Activated T-cell treated with anti-CD3 and anti-CD28 coated beads, Interleukin-2, amount 50 U/mL, for 72 hours (primary cell): Measurements from ENCODE around the gene GPSM1. TPM values are rescaled to one million over a fixed set of nuclear protein-coding genes. Genes with fewer than 3 reads are reported as not detected.

Experiments
- ATAC-seq, 2 donors: fragments of 150-1000 bp; cut with Tn5 transposase; replicated peaks in 1 of 2; 2 replicates each; pipeline ENCODE4 v1.10.0; 2021; ENCODE audit warnings: moderate library complexity in 2 of 2, mild to moderate bottlenecking in 1 of 2
- DNase-seq, 2 donors: peaks; one replicate each; pipeline ENCODE4 v3.0.0; 2021 to 2022; ENCODE audit warnings: mixed read lengths in 1 of 2
- H3K27ac Mint-ChIP-seq: one replicate; pipeline ENCODE4 v1.8.0; 2022; ENCODE audit warnings: mild to moderate bottlenecking, moderate library complexity, mixed read lengths
- H3K27me3 Mint-ChIP-seq: one replicate; pipeline ENCODE4 v1.8.0; 2022; ENCODE audit warnings: low read depth, mixed read lengths
- H3K36me3 Mint-ChIP-seq, 2 donors: one replicate each; pipeline ENCODE4 v1.8.0; 2022; ENCODE audit warnings: mixed read lengths in 2 of 2, mild to moderate bottlenecking in 1 of 2; ENCODE audit not compliant: insufficient read depth in 2 of 2
- H3K4me1 Mint-ChIP-seq: one replicate; pipeline ENCODE4 v1.8.0; 2022; ENCODE audit warnings: low read depth, mixed read lengths
- H3K4me3 Mint-ChIP-seq, 2 donors: one replicate each; pipeline ENCODE4 v1.8.0; 2022; ENCODE audit warnings: mild to moderate bottlenecking in 2 of 2, mixed read lengths in 2 of 2, moderate library complexity in 2 of 2
- H3K9me3 Mint-ChIP-seq, 2 donors: one replicate each; pipeline ENCODE4 v1.8.0; 2022; ENCODE audit warnings: mixed read lengths in 2 of 2
- total RNA-seq, 2 donors: library from RNA; stranded (reverse); gene quantifications; one replicate each; pipeline ENCODE4 v1.2.3, GENCODE V29; 2022

GPSM1 gene
- total RNA-seq, 2 donors from 2014 or later = 11.6 to 12.3 TPM

- no peaks in the 10 kb centered on the region for H3K4me1 Mint-ChIP-seq
- H3K9me3 Mint-ChIP-seq = no peaks in the 10 kb centered on the region
- H3K27ac Mint-ChIP-seq = no peak overlapping the region
- no peak overlapping the region for H3K4me3 Mint-ChIP-seq
- DNase-seq (no peak), ATAC-seq (no peak)
- peaks cover 9 to 25% of the 10 kb centered on the region in 2 donors for H3K36me3 Mint-ChIP-seq
- no peaks in the 10 kb centered on the region for H3K27me3 Mint-ChIP-seq
Observed at GRCh38 chr9:136392538-136393449, 65.5 kb downstream of the GPSM1 start.

GRCh38 chr9:136393531-136393930 lies 66.2 kb downstream of the GPSM1 start:
- Mint-ChIP-seq H3K27me3 (no peaks in the 10 kb centered on the region), H3K36me3 (peaks cover 9 to 21% of the 10 kb centered on the region in 2 donors)

GRCh38 chr9:136394312-136395019 lies 67.1 kb downstream of the GPSM1 start:
- H3K9me3 Mint-ChIP-seq = no peaks in the 10 kb centered on the region
- H3K4me3 Mint-ChIP-seq = no peak overlapping the region
- no peak overlapping the region for H3K27ac Mint-ChIP-seq
- H3K4me1 Mint-ChIP-seq = peaks cover 12% of the 10 kb centered on the region
- H3K36me3 Mint-ChIP-seq = peaks cover 9 to 21% of the 10 kb centered on the region in 2 donors
- no peaks in the 10 kb centered on the region for H3K27me3 Mint-ChIP-seq
- ATAC-seq (no peak), DNase-seq (no peak)

More at GRCh38 chr9:136393531-136393930, 66.2 kb downstream of the GPSM1 start:
- DNase-seq (no peak), ATAC-seq (no peak)
- no peaks in the 10 kb centered on the region for H3K9me3 Mint-ChIP-seq
- peaks cover 3% of the 10 kb centered on the region for H3K4me1 Mint-ChIP-seq
- no peak overlapping the region for H3K27ac Mint-ChIP-seq
- H3K4me3 Mint-ChIP-seq = no peak overlapping the region

DNA sequence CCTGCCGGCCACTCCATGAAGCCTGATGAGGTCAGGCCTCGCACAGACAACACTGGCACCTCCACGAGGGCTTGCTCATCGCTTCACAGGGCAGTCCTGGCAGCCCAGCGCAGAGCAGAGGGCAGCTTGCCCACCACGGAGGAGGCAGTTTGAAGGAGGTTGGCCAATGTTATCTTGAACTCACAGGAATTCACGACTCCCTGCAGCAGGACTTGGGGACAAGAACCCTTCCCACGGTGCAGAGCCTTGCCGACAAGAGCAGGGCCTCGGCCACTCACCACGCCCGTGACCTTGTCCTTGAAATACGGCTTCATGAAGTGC lies 67.6 kb downstream of the GPSM1 start:
- Mint-ChIP-seq H3K9me3 (no peaks in the 10 kb centered on the region), H3K4me3 (no peak overlapping the region), H3K36me3 (peaks cover 7 to 17% of the 10 kb centered on the region in 2 donors), H3K27me3 (no peaks in the 10 kb centered on the region), H3K4me1 (peaks cover 12% of the 10 kb centered on the region), H3K27ac (no peak overlapping the region)
- DNase-seq (no peak), ATAC-seq (no peak)

DNA sequence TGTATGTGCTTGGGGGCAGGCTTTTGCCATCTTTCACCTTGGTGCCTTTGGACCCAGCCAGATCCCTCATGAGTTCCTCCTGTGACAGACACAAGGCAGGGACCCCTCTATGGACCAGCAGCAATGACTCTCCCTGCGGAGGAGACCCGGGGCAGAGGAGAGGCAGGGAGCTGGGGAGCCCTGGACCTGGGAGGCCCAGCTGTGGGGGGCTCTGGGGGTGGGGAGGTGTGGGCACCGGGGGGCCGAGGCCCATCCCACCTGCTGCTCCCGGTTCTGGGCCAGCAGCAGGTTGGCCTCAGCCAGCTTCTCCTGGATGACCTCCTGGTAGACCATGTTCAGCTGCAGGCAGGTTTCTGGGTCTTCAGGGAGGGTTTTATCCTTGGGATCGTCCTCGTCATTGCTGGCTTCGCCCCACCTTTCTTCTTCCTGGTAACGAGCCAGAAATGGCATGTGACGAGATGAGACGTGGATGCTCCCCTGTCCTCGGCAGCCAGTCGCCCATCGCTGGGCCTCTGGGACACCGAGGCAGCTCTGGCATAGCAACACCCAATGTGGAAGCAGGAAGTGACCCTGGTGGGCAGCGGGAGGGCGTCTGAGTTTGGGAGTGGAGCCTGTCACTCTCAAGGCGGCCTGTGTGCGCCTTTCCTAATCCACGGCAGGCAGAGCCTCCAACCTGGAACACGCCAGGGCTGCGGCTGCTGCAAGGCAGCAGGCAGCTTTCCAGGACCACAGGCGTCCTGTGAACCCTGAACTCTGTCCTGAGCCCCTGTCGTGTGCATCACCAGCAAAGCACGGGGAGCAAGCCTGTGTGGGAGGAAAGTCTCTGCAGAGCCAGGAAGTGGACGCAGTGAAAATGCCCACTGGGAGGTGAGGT lies 68.2 kb downstream of the GPSM1 start:
- Mint-ChIP-seq H3K27me3 (no peaks in the 10 kb centered on the region), H3K4me1 (peaks cover 15% of the 10 kb centered on the region), H3K36me3 (peaks cover 7 to 13% of the 10 kb centered on the region in 2 donors), H3K27ac (no peak overlapping the region), H3K9me3 (no peaks in the 10 kb centered on the region), H3K4me3 (no peak overlapping the region)
- DNase-seq = no peak
- ATAC-seq = no peak

DNA sequence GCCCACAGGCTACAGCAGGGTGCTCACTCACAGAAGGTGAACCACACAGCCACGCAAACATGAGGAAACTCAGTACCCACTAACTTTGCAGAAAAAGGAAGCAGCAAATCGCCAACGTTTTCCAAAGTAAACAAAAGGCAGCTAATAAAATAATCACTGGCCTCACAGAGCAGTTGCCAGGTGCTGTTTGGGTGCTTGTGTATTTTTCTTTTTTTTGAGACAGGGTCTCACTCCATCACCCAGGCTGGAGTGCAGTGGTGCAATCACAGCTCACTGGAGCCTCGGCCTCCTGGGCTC lies 68.8 kb downstream of the GPSM1 start:
- DNase-seq (no peak), ATAC-seq (no peak)
- Mint-ChIP-seq H3K27ac (no peak overlapping the region), H3K4me1 (peaks cover 20% of the 10 kb centered on the region), H3K36me3 (peaks cover 6 to 13% of the 10 kb centered on the region in 2 donors), H3K9me3 (no peaks in the 10 kb centered on the region), H3K27me3 (no peaks in the 10 kb centered on the region), H3K4me3 (no peak overlapping the region)

DNA sequence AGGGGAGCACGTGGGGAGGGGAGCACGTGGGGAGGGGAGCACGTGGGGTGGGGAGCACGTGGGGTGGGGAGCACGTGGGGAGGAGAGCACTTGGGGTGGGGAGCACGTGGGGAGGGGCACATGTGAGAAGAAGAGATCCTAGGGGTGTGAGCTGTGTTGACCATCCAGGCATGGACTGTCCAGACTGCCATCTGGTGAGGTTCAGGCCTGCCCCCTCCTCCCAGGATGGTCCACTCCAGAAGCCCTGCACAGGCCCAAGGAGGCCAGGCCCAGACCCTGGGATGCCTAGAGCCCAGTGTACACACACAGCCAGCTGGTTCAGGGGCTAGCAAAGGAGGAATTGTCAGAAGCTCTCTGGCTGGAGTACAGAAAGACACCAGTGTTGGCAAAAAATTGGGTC lies 70.3 kb downstream of the GPSM1 start:
- Mint-ChIP-seq H3K27ac (no peak overlapping the region), H3K9me3 (no peaks in the 10 kb centered on the region), H3K4me3 (no peak overlapping the region), H3K27me3 (no peaks in the 10 kb centered on the region), H3K36me3 (peaks cover 4 to 11% of the 10 kb centered on the region in 2 donors), H3K4me1 (peaks cover 29% of the 10 kb centered on the region)
- ATAC-seq = no peak
- no peak for DNase-seq

DNA sequence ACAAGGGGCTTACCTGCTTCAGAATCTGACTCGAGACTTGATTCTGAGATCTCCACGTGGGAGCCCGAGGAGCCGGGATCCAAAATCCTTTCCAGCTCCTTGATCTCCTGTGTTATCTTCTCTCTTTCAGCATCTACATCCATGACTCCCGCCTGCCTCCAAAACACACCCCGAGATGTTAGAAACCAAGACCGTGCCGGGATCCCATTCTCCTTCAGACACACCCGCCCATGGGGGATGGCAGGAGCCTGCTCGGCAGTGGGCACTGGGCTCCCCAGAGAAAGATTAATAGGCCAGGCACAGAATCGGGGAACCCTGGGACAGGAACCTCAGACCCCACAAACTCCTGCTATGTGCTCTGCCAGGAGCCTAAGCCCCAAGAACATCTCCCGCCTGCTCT lies 70.9 kb downstream of the GPSM1 start:
- DNase-seq (no peak), ATAC-seq (no peak)
- Mint-ChIP-seq H3K9me3 (no peaks in the 10 kb centered on the region), H3K27ac (no peak overlapping the region), H3K36me3 (peaks cover 4 to 13% of the 10 kb centered on the region in 2 donors), H3K27me3 (no peaks in the 10 kb centered on the region), H3K4me1 (peaks cover 32% of the 10 kb centered on the region), H3K4me3 (peak overlapping the region; percentile 90 to 93)

- H3K27ac Mint-ChIP-seq = peak overlapping the region; percentile 74
- H3K4me1 Mint-ChIP-seq = peaks cover 43% of the 10 kb centered on the region
- no peaks in the 10 kb centered on the region for H3K27me3 Mint-ChIP-seq
- no peaks in the 10 kb centered on the region for H3K9me3 Mint-ChIP-seq
- ATAC-seq = peak; percentile 35 to 42
- peak; percentile 53 to 60 for DNase-seq
- H3K4me3 Mint-ChIP-seq = peak overlapping the region; percentile 90 to 93
- peaks cover 4 to 13% of the 10 kb centered on the region in 2 donors for H3K36me3 Mint-ChIP-seq
Observed at GRCh38 chr9:136399176-136400037, 72.1 kb downstream of the GPSM1 start.

GRCh38 chr9:136400038-136400834 lies 72.9 kb downstream of the GPSM1 start, which contains the start of gene SNAPC4:
SNAPC4 (minus strand) TSS chr9:136400170; CDS start chr9:136398428, 1,742 bp downstream.
- H3K27me3 Mint-ChIP-seq = no peaks in the 10 kb centered on the region
- H3K4me3 Mint-ChIP-seq = peak within 1 kb of the TSS; percentile 90 to 93
- peaks cover 4 to 12% of the 10 kb centered on the region in 2 donors for H3K36me3 Mint-ChIP-seq
- ATAC-seq (peak; percentile 78), DNase-seq (peak; percentile 89 to 95)
- H3K9me3 Mint-ChIP-seq = no peaks in the 10 kb centered on the region
- peaks cover 51% of the 10 kb centered on the region for H3K4me1 Mint-ChIP-seq
- H3K27ac Mint-ChIP-seq = peak within 1 kb of the TSS; percentile 74

DNA sequence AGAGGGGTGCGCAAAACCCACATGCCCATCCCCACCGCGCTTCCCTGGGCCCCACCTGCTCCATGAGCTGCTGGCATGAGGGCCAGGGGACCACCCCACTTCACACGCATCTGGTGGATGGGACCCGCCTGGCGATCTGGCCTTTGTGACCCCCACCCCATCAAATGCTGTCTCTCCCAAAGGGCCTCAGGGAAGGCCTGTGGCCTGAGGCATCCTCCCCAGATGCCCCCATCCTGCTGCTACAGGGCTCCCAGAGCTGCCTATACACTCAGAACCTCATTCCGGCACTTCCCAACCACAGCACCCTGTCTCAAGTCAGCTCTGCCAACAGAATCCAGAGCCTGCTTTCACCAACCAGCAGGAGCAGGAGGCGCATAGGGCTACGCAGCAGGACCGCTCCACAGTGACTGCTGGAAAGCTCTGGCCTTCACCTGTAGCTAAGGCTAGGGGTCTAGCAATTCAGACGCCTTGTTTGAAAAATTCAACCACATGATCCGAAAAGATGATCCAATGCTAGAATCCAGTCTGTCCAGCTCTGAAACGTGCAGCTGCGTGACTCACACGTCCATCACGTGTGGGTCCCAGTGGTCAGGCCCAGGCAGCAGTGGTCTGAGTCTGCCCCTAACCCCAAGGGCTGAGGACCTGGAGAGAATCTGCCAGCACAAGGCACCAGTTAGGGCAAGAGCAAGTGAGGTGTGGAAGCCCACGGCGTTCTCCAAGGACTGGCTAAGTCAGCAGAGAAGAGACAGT lies 74.0 kb downstream of the GPSM1 start:
- no peak for DNase-seq
- Mint-ChIP-seq H3K4me3 (peak overlapping the region; percentile 34 to 35), H3K36me3 (peaks cover 3 to 13% of the 10 kb centered on the region in 2 donors)

More for the DNA sequence above, 74.0 kb downstream of the GPSM1 start:
- Mint-ChIP-seq H3K9me3 (no peaks in the 10 kb centered on the region), H3K27me3 (no peaks in the 10 kb centered on the region), H3K4me1 (peaks cover 60% of the 10 kb centered on the region), H3K27ac (peak overlapping the region; percentile 83)
- ATAC-seq = no peak
